Neuronal stem cell (in vitro differentiated cells): Measurements from ENCODE around the gene FOXP4.

ENCODE experiments used
- DNase-seq: peaks from one replicate; pipeline ENCODE4 v3.0.0-alpha.2; 2013; ENCODE audit warnings: low spot score
- H2AFZ ChIP-seq: one replicate; pipeline ENCODE4 v1.6.1; 2013; ENCODE audit warnings: mild to moderate bottlenecking, low read length, inconsistent platforms
- H2AK5ac ChIP-seq: 2 replicates; pipeline ENCODE4 v1.6.1; 2013; ENCODE audit warnings: low read depth, mild to moderate bottlenecking, inconsistent platforms, low read length, moderate library complexity, mixed read lengths
- H2BK120ac ChIP-seq: 2 replicates; pipeline ENCODE4 v1.6.1; 2013; ENCODE audit warnings: low read depth, mild to moderate bottlenecking, inconsistent platforms, low read length, moderate library complexity, mixed read lengths
- H2BK12ac ChIP-seq: one replicate; pipeline ENCODE4 v1.6.1; 2013; ENCODE audit warnings: low read length, inconsistent platforms
- H2BK15ac ChIP-seq: 2 replicates; pipeline ENCODE4 v1.6.1; 2013; ENCODE audit warnings: mild to moderate bottlenecking, low read length, inconsistent platforms, mixed read lengths
- H2BK5ac ChIP-seq: one replicate; pipeline ENCODE4 v1.6.1; 2013; ENCODE audit warnings: inconsistent platforms, mild to moderate bottlenecking, low read length, moderate library complexity
- H3K14ac ChIP-seq: one replicate; pipeline ENCODE4 v1.6.1; 2013; ENCODE audit warnings: low read length, inconsistent platforms
- H3K18ac ChIP-seq: 2 replicates; pipeline ENCODE4 v1.6.1; 2013; ENCODE audit warnings: low read length, inconsistent platforms
- H3K23ac ChIP-seq: 2 replicates; pipeline ENCODE4 v1.6.1; 2013; ENCODE audit warnings: low read depth, mild to moderate bottlenecking, mixed read lengths, low read length, inconsistent platforms; ENCODE audit not compliant: poor library complexity
- H3K27ac ChIP-seq: replicated peaks from 3 replicates; pipeline ENCODE4 v1.5.1; 2013; ENCODE audit warnings: low read length, inconsistent platforms
- H3K27me3 ChIP-seq, 3 experiments: 2 replicates each; pipeline ENCODE4 v1.6.1; 2013; ENCODE audit warnings: low read length in 3 of 3, mild to moderate bottlenecking in 2 of 3, inconsistent platforms in 1 of 3, low read depth in 1 of 3, mixed read lengths in 1 of 3, moderate library complexity in 1 of 3; ENCODE audit not compliant: control insufficient read depth in 3 of 3, insufficient read depth in 3 of 3
- H3K36me3 ChIP-seq, 2 donors: replicated peaks in 1 of 2; 2 replicates each; pipeline ENCODE4 v1.6.1; 2013; ENCODE audit warnings: low read length in 2 of 2; ENCODE audit not compliant: control insufficient read depth in 2 of 2, insufficient read depth in 2 of 2
- H3K4ac ChIP-seq: 2 replicates; pipeline ENCODE4 v1.6.1; 2013; ENCODE audit warnings: inconsistent platforms, mild to moderate bottlenecking, low read length, moderate library complexity
- H3K4me1 ChIP-seq, 2 donors: 1 replicate in 1 of 2; 2 replicates in 1 of 2; pipeline ENCODE4 v1.6.1; 2013; ENCODE audit warnings: low read length in 2 of 2, low read depth in 1 of 2; ENCODE audit not compliant: control insufficient read depth in 2 of 2, insufficient read depth in 1 of 2
- H3K4me2 ChIP-seq: one replicate; pipeline ENCODE4 v1.6.1; 2013; ENCODE audit warnings: mild to moderate bottlenecking, low read length, inconsistent platforms; ENCODE audit not compliant: insufficient read depth, poor library complexity, severe bottlenecking
- H3K4me3 ChIP-seq, 2 donors: 2 replicates each; pipeline ENCODE4 v1.5.1; 2013; ENCODE audit warnings: low read length in 2 of 2, mild to moderate bottlenecking in 2 of 2, inconsistent platforms in 1 of 2, moderate library complexity in 1 of 2
- H3K79me1 ChIP-seq: one replicate; pipeline ENCODE4 v1.6.1; 2013; ENCODE audit warnings: low read depth, mild to moderate bottlenecking, inconsistent platforms, low read length, moderate library complexity
- H3K9ac ChIP-seq: one replicate; pipeline ENCODE4 v1.6.1; 2013; ENCODE audit warnings: mild to moderate bottlenecking, low read depth, low read length, inconsistent platforms; ENCODE audit not compliant: poor library complexity
- H3K9me3 ChIP-seq, 2 donors: replicated peaks in 1 of 2; 2 replicates each; pipeline versions ENCODE3 to v1.6.1; 2013; ENCODE audit warnings: low read length in 2 of 2, mild to moderate bottlenecking in 2 of 2, inconsistent platforms in 1 of 2, low read depth in 1 of 2, mixed read lengths in 1 of 2, moderate library complexity in 1 of 2; ENCODE audit not compliant: control insufficient read depth in 2 of 2, insufficient read depth in 1 of 2
- H4K8ac ChIP-seq: one replicate; pipeline ENCODE4 v1.6.1; 2013; ENCODE audit warnings: low read depth, mild to moderate bottlenecking, inconsistent platforms, low read length, moderate library complexity
- H4K91ac ChIP-seq: one replicate; pipeline ENCODE4 v1.6.1; 2013; ENCODE audit warnings: low read length, low read depth, mild to moderate bottlenecking, inconsistent platforms; ENCODE audit not compliant: poor library complexity
- WGBS, 2 donors: extraction: QIAGEN DNeasy Blood & Tissue Kit; methylation state at CpG; one replicate each; pipeline ENCODE4 v1.1.7; 2013; ENCODE audit warnings: missing lambda C conversion rate in 2 of 2, mixed read lengths in 1 of 2; ENCODE audit not compliant: insufficient read length in 2 of 2, insufficient replicate concordance in 1 of 2; ENCODE audit errors: extremely low coverage in 2 of 2; 5-methylcytosine and 5-hydroxymethylcytosine counted together

The FOXP4 gene

DNA sequence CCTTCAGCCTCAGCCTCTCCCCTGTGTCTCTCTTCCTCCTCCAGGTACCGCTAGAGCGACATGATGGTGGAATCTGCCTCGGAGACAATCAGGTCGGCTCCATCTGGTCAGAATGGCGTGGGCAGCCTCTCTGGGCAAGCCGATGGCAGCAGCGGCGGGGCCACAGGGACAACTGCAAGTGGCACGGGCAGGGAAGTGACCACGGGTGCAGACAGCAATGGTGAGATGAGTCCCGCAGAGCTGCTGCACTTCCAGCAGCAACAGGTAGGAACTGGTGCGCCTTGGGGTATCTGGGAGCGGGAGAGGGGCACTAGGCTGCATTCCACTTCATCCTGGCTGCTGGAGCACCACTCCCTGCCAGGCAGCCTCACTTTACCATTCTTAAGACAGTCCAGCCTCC, 19.5 kb downstream of the FOXP4 start:
- Histone ChIP-seq H3K4me2 (no peak overlapping the region), H3K4ac (no peak overlapping the region), H3K79me1 (peaks cover 9% of the 10 kb centered on the region), H3K4me1 (peaks cover 39 to 45% of the 10 kb centered on the region in 2 donors), H3K27ac (no peak overlapping the region), H2BK12ac (peak overlapping the region; percentile 11), H3K14ac (no peak overlapping the region), H3K27me3 (no peaks in the 10 kb centered on the region), H2BK15ac (no peak overlapping the region), H3K9ac (no peak overlapping the region), H2AFZ (no peak overlapping the region), H3K4me3 (no peak overlapping the region), H4K91ac (no peak overlapping the region), H3K18ac (no peak overlapping the region), H2BK5ac (no peak overlapping the region), H3K36me3 (peaks cover 23 to 81% of the 10 kb centered on the region in 2 donors), H3K23ac (peak overlapping the region; percentile 49), H2BK120ac (peak overlapping the region; percentile 26), H4K8ac (no peak overlapping the region), H2AK5ac (no peak overlapping the region), H3K9me3 (no peaks in the 10 kb centered on the region)
- no peak for DNase-seq
- no CpG with 5 or more reads among the region's 13 CpGs for WGBS, 2 donors

GRCh38 chr6:41566961-41567360, 20.8 kb downstream of the FOXP4 start:
- Histone ChIP-seq H2BK15ac (no peak overlapping the region), H3K23ac (no peak overlapping the region), H3K36me3 (peaks cover 23 to 81% of the 10 kb centered on the region in 2 donors), H3K4me1 (peaks cover 43 to 50% of the 10 kb centered on the region in 2 donors), H2BK5ac (no peak overlapping the region), H3K14ac (no peak overlapping the region), H3K18ac (no peak overlapping the region), H3K9ac (no peak overlapping the region), H2AK5ac (no peak overlapping the region), H3K4me2 (no peak overlapping the region), H4K8ac (no peak overlapping the region), H3K27ac (no peak overlapping the region), H3K4ac (no peak overlapping the region), H2BK120ac (no peak overlapping the region), H3K4me3 (no peak overlapping the region), H3K27me3 (no peaks in the 10 kb centered on the region), H2AFZ (no peak overlapping the region), H3K9me3 (no peaks in the 10 kb centered on the region), H2BK12ac (no peak overlapping the region), H3K79me1 (peaks cover 7% of the 10 kb centered on the region), H4K91ac (no peak overlapping the region)
- no peak for DNase-seq
- no CpG with 5 or more reads among the region's 1 CpG for WGBS, 2 donors

GRCh38 chr6:41567684-41568083, 21.5 kb downstream of the FOXP4 start:
- no peak overlapping the region for H2AFZ ChIP-seq
- no peak overlapping the region for H2BK12ac ChIP-seq
- no peak overlapping the region for H3K4ac ChIP-seq
- H2BK15ac ChIP-seq = no peak overlapping the region
- no peak overlapping the region for H3K4me3 ChIP-seq
- no peak overlapping the region for H3K14ac ChIP-seq
- H4K8ac ChIP-seq = no peak overlapping the region
- no CpG with 5 or more reads among the region's 1 CpG for whole genome bisulfite sequencing, 2 donors
- no peak overlapping the region for H4K91ac ChIP-seq
- H3K9ac ChIP-seq = no peak overlapping the region
- H2AK5ac ChIP-seq = no peak overlapping the region
- H3K4me1 ChIP-seq = peaks cover 44 to 46% of the 10 kb centered on the region in 2 donors
- H3K27ac ChIP-seq = no peak overlapping the region
- H3K36me3 ChIP-seq = peaks cover 23 to 86% of the 10 kb centered on the region in 2 donors
- DNase-seq = no peak
- no peaks in the 10 kb centered on the region for H3K9me3 ChIP-seq
- H3K18ac ChIP-seq = no peak overlapping the region
- no peak overlapping the region for H2BK5ac ChIP-seq
- H2BK120ac ChIP-seq = no peak overlapping the region
- H3K23ac ChIP-seq = no peak overlapping the region
- no peaks in the 10 kb centered on the region for H3K27me3 ChIP-seq
- H3K4me2 ChIP-seq = no peak overlapping the region
- peaks cover 4% of the 10 kb centered on the region for H3K79me1 ChIP-seq

GRCh38 chr6:41568202-41568584, 22.0 kb downstream of the FOXP4 start:
- H3K27ac ChIP-seq = peak overlapping the region; percentile 89
- H3K27me3 ChIP-seq = no peaks in the 10 kb centered on the region
- no CpG with 5 or more reads among the region's 6 CpGs for WGBS, 2 donors
- H3K4me3 ChIP-seq = no peak overlapping the region
- no peak overlapping the region for H4K8ac ChIP-seq
- H2BK5ac ChIP-seq = no peak overlapping the region
- H3K18ac ChIP-seq = peak overlapping the region; percentile 97
- peak overlapping the region; percentile 95 for H2AK5ac ChIP-seq
- no peak for DNase-seq
- no peak overlapping the region for H2BK12ac ChIP-seq
- H2AFZ ChIP-seq = no peak overlapping the region
- H3K23ac ChIP-seq = no peak overlapping the region
- no peak overlapping the region for H3K4me2 ChIP-seq
- H3K36me3 ChIP-seq = peaks cover 23 to 86% of the 10 kb centered on the region in 2 donors
- no peak overlapping the region for H3K9ac ChIP-seq
- H3K9me3 ChIP-seq = no peaks in the 10 kb centered on the region
- no peak overlapping the region for H2BK15ac ChIP-seq
- H3K79me1 ChIP-seq = peaks cover 3% of the 10 kb centered on the region
- H3K14ac ChIP-seq = no peak overlapping the region
- H2BK120ac ChIP-seq = peak overlapping the region; percentile 58
- H3K4ac ChIP-seq = no peak overlapping the region
- H4K91ac ChIP-seq = no peak overlapping the region
- H3K4me1 ChIP-seq = peaks cover 42 to 44% of the 10 kb centered on the region in 2 donors
